Small intestine (tissue), 7 donors: ENCODE data around the gene CDK15. TPM values are rescaled to one million over a fixed set of nuclear protein-coding genes. Genes with fewer than 3 reads are reported as not detected.
"Not testable (repeated sequence)": the region's sequence is repeated elsewhere in the genome, so short reads cannot be mapped to it uniquely, and the experiment has no call there.

ENCODE experiments used
- DNase-seq, 2 donors: peaks; one replicate each; pipeline versions ENCODE4 v3.0.0 to v3.0.0-alpha.2; 2013
- FAIRE-seq: peaks from 2 replicates; lab custom pipeline; 2012; peaks lifted over from hg19 to GRCh38; lab: Jason Lieb, UNC
- H3K27ac ChIP-seq, 3 donors: one replicate each; pipeline ENCODE4 v1.5.1; 2013; ENCODE audit warnings: low read length in 2 of 3, mild to moderate bottlenecking in 2 of 3, control low read depth in 1 of 3, inconsistent platforms in 1 of 3, low read depth in 1 of 3, moderate library complexity in 1 of 3
- H3K27me3 ChIP-seq, 3 donors: one replicate each; pipeline ENCODE4 v1.6.1; 2013; ENCODE audit warnings: low read length in 3 of 3, inconsistent platforms in 1 of 3; ENCODE audit not compliant: control insufficient read depth in 3 of 3, insufficient read depth in 3 of 3
- H3K36me3 ChIP-seq, 3 donors: one replicate each; pipeline ENCODE4 v1.6.1; 2013; ENCODE audit warnings: low read length in 3 of 3, inconsistent platforms in 1 of 3, low read depth in 1 of 3, mild to moderate bottlenecking in 1 of 3, moderate library complexity in 1 of 3; ENCODE audit not compliant: control insufficient read depth in 3 of 3, insufficient read depth in 2 of 3
- H3K4me1 ChIP-seq, 3 donors: one replicate each; pipeline ENCODE4 v1.6.1; 2013; ENCODE audit warnings: low read length in 2 of 3, inconsistent platforms in 1 of 3, low read depth in 1 of 3, mild to moderate bottlenecking in 1 of 3, moderate library complexity in 1 of 3; ENCODE audit not compliant: control insufficient read depth in 3 of 3, insufficient read depth in 2 of 3
- H3K4me3 ChIP-seq, 3 donors: one replicate each; pipeline ENCODE4 v1.5.1; 2013; ENCODE audit warnings: low read length in 3 of 3, control low read depth in 1 of 3, inconsistent platforms in 1 of 3, low read depth in 1 of 3, mild to moderate bottlenecking in 1 of 3, moderate library complexity in 1 of 3
- H3K9me3 ChIP-seq, 2 donors: one replicate each; pipeline ENCODE4 v1.6.1; 2013; ENCODE audit warnings: low read depth in 1 of 2, low read length in 1 of 2; ENCODE audit not compliant: control insufficient read depth in 2 of 2, insufficient read depth in 1 of 2
- WGBS, 3 donors: extraction: QIAGEN DNeasy Blood & Tissue Kit; methylation state at CpG; one replicate each; pipeline ENCODE4 v1.1.7; 2013; 5-methylcytosine and 5-hydroxymethylcytosine counted together
- polyA plus RNA-seq, 4 donors: library from polyadenylated mRNA; stranded (reverse) in 3 of 4; unstranded in 1 of 4; fragments of 200-250 nt in 3 of 4; fragments of 120-200 nt in 1 of 4; gene quantifications; one replicate each; pipeline versions ENCODE4 v1.2.1 to v1.2.3, GENCODE V29; 2013
- donor health status: healthy with polysubstance abuse.
- donor health status: control.
- donor health status: control.
- donor health status: Bipolar disorder and iron deficiency.
- donor health status: healthy.

Gene CDK15
- polyA plus RNA-seq, 4 donors: 0.52 to 1.2 (median 0.54) TPM; not detected in 1

DNA sequence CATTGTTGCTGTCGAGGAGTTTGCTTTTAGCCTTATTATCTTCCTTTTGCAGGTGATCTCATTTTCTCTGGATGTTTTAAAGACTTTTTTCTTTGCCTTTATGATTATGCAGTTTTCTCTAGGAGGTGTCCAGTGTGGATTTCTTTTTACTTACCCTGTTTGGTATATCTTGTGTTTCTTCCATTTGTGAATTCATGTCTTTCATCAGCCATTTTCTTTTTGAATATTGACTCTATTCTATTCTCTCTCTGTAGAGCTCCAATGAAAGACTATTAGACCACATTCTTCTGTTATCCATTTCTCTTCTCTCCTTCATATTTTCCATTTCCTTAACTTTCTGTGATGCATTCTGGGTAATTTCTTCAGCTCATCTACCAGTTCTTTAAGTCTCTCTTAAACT, 34.4 kb downstream of the CDK15 start:
- WGBS, 3 donors: 90 to 91% (median 90%) methylated on average over 1 of the region's 1 CpG
- no peak for FAIRE-seq

DNA sequence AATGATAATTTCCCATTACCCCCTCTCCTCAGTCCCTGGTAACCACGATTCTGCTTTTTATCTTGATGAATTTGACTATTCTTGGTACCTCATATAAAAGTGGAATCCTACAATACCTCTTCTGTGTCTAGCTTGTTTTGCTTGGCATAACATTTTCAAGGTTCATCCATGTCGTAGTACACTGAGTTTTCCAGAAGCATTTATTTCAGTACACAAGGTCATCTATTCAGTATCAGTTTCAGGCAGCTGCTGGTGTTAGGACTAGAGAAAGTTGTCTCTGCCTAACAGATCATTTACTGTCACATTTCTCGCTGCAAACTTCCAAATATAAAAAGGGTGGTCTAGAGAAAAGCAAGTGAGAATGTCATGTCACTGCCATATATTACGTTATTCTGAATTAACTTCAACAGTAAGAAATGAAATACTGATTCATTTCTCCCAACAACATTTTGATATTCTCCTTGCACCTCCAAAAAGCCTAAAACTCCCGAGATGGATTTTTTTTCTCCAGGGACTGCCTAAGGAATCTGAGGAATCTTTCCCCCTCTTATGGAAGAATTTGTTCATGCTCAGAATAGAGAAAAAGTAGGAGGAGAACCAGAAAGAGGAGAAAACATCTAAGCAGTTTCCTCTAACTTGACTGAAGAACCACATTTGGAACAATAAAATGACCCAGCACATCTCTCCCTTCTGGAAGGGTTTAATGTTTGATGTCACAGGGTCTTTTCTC, 36.0 kb downstream of the CDK15 start:
- H3K36me3 ChIP-seq: no peaks in the 10 kb centered on the region
- no peak overlapping the region for H3K4me3 ChIP-seq
- H3K4me1 ChIP-seq: no peaks in the 10 kb centered on the region
- FAIRE-seq (no peak), DNase-seq (no peak)
- H3K27me3 ChIP-seq: no peaks in the 10 kb centered on the region
- peaks cover 0 to 4% of the 10 kb centered on the region in 2 donors for H3K9me3 ChIP-seq
- H3K27ac ChIP-seq: no peak overlapping the region
- 66 to 74% (median 70%) methylated on average over 5 of the region's 5 CpGs for WGBS, 3 donors

More for the DNA sequence above, 34.4 kb downstream of the CDK15 start:
- H3K36me3 ChIP-seq: no peaks in the 10 kb centered on the region
- peaks cover 0 to 4% of the 10 kb centered on the region in 2 donors for H3K9me3 ChIP-seq
- H3K27me3 ChIP-seq: peaks cover 0 to 2% (median 0%) of the 10 kb centered on the region in 3 donors
- H3K4me1 ChIP-seq: no peaks in the 10 kb centered on the region
- no peak overlapping the region for H3K4me3 ChIP-seq
- DNase-seq: no peak
- no peak overlapping the region for H3K27ac ChIP-seq

DNA sequence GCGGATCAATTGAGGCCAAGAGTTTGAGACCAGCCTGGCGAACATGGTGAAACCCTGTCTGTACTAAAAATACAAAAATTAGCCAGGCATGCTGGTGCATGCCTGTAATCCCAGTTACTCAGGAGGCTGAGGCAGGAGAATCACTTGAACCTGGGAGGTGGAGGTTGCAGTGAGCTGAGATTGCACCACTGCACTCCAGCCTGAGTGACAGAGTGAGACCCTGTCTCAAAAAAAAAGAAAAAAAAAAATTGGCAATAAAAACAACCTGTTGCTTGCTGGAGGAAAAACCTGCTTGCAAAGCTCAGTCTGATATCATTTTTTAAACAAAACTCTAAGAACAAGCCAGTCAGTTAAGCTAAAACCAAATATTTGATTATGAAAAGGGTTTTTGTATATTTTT, 38.6 kb downstream of the CDK15 start:
- H3K27ac ChIP-seq, H3K4me1 ChIP-seq, H3K27me3 ChIP-seq, H3K36me3 ChIP-seq, H3K4me3 ChIP-seq, FAIRE-seq, DNase-seq, H3K9me3 ChIP-seq: not testable (repeated sequence)
- 91 to 96% (median 94%) methylated on average over 2 of the region's 2 CpGs for WGBS, 3 donors

DNA sequence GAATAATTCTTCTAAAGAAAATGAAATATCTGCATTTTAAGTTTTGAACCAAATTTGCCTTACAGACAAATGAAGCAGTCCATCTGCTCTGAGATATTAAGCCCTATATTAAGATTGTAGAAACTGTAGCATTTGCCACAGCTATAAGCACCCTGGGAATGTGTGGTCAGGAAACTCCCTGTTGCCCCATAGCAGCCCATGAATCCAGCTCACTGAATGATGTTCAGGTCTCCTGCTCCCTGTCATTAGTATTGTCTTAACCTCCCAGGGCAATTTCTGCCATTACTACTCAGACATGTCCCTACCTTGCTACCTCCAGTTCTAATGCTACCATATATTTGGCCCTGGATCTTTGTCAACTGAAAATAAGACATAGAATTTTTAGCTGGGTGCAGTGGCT, 41.1 kb downstream of the CDK15 start:
- Histone ChIP-seq H3K4me1 (no peaks in the 10 kb centered on the region), H3K4me3 (no peak overlapping the region), H3K9me3 (peaks cover 0 to 2% of the 10 kb centered on the region in 2 donors), H3K27me3 (no peaks in the 10 kb centered on the region), H3K36me3 (no peaks in the 10 kb centered on the region), H3K27ac (no peak overlapping the region)
- FAIRE-seq (no peak), DNase-seq (no peak)

DNA sequence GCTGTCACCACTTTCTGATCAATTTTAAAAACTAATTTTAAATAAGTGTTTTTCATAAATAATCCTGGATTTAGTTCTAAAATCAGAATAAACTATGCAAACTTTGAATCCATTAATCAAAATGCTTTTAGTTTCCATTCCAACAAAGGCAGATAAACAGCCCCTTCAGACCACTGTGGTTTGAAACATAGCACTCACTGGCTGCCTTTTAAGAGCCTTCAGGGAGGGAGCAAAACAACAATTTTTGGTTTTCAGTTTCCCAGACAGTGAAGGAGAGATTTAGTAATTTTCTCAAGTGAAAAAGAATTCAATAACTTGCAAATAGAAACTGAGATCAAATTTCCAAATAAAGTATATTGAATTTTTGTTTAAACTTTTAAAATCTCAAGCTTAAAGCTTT, 46.1 kb downstream of the CDK15 start:
- Histone ChIP-seq H3K9me3 (peaks cover 0 to 2% of the 10 kb centered on the region in 2 donors), H3K27me3 (no peaks in the 10 kb centered on the region), H3K27ac (no peak overlapping the region), H3K36me3 (no peaks in the 10 kb centered on the region), H3K4me3 (no peak overlapping the region), H3K4me1 (no peaks in the 10 kb centered on the region)
- DNase-seq (no peak), FAIRE-seq (no peak)

DNA sequence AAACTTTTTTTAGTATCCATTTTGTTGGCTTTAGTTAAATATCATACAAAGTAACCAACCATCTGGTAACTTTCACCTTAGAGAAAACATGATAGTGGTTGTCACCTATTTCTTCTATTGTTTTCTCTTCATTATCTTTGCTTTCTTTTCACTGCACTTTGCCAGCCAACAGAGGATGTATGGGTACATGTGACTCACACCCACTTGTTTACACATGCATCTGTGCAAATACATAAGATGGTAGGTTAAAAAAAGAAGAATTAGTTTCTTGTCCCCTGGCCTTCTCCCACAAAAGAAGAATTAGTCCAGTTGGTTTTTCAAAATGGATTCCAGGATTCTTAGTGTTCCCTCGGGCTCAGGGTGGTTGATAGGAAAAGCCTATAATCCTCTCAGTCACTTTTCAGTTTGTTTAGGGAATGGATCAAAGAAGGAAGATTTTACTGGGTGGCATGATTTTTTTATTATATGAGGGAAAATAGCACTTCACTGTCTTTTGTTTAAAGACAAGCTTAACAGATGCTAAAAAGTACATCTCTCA, 46.6 kb downstream of the CDK15 start:
- no peak for FAIRE-seq
- DNase-seq: no peak
- no peak overlapping the region for H3K4me3 ChIP-seq
- no peaks in the 10 kb centered on the region for H3K27me3 ChIP-seq
- no peaks in the 10 kb centered on the region for H3K36me3 ChIP-seq
- no peak overlapping the region for H3K27ac ChIP-seq
- H3K9me3 ChIP-seq: peaks cover 0 to 2% of the 10 kb centered on the region in 2 donors
- 69 to 79% (median 73%) methylated on average over 1 of the region's 1 CpG for WGBS, 3 donors
- H3K4me1 ChIP-seq: no peaks in the 10 kb centered on the region

DNA sequence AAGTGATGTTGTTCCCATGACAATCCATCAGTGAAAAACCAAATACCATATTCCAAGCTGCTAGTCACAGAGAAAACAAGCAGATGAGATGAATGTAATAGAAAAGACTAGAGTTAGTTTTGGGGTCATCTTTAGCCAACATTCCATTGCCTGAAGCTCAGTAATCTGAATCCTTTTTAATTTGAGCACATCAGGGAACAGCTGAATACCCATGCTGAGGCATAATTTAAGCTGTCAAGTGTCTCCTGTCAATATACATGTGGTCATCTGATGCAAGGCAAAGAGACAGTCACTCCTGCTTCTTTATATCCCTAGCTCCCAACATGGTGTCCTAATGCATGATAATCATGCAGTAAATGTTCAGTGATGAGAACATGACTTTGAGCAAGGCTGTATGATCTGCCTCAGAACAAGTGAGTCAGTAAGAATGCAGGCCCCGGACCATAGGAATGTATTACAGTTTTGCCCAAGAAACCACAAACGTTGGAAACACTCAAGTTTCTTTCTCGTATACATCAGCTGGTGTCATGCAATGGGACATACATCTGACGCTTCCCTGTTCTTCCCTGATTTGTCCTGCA, 48.0 kb downstream of the CDK15 start:
- no peak overlapping the region for H3K27ac ChIP-seq
- H3K27me3 ChIP-seq: peaks cover 0 to 3% (median 0%) of the 10 kb centered on the region in 3 donors
- H3K4me3 ChIP-seq: no peak overlapping the region
- H3K9me3 ChIP-seq: peaks cover 0 to 2% of the 10 kb centered on the region in 2 donors
- FAIRE-seq: no peak
- no peak for DNase-seq
- H3K4me1 ChIP-seq: peaks cover 0 to 6% (median 0%) of the 10 kb centered on the region in 3 donors
- H3K36me3 ChIP-seq: no peaks in the 10 kb centered on the region
- WGBS, 3 donors: 80 to 85% (median 82%) methylated on average over 4 of the region's 4 CpGs

DNA sequence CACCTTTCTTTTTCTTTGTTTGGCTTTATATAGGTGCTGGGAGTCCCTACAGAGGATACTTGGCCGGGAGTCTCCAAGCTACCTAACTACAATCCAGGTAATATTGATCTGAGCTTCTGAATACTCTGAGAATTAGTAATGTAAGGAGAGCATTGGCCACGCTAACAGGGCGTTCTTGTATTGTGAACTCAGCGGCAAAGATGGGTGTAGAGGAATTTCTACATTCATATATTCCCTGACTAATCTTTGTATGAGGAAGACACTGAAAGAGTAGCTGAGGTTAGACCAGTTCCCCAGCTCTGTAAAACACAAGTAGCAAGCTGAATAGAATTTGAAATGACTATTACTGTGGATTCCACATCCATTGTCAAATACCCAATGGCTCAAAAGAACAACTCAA, 48.5 kb downstream of the CDK15 start:
- H3K9me3 ChIP-seq: peaks cover 0 to 2% of the 10 kb centered on the region in 2 donors
- no peaks in the 10 kb centered on the region for H3K36me3 ChIP-seq
- DNase-seq (no peak), FAIRE-seq (no peak)
- H3K27me3 ChIP-seq: peaks cover 0 to 3% (median 0%) of the 10 kb centered on the region in 3 donors
- WGBS, 3 donors: 87 to 96% (median 91%) methylated on average over 4 of the region's 4 CpGs
- no peak overlapping the region for H3K27ac ChIP-seq
- H3K4me1 ChIP-seq: peaks cover 0 to 6% (median 0%) of the 10 kb centered on the region in 3 donors
- no peak overlapping the region for H3K4me3 ChIP-seq
